ENCODE results near the gene CYP4F22. TPM values are rescaled to one million over a fixed set of nuclear protein-coding genes. Genes with fewer than 3 reads are reported as not detected.

CYP4F22 gene
- total and polyA plus RNA-seq, 4 donors, result not detected

- intact Hi-C loops (cut with DNase I), result no loop called here
- Histone ChIP-seq H3K36me3 (ENCODE audit: control insufficient read depth in 1 of 2, insufficient read depth in 2 of 2, low read length in 1 of 2) (no peaks in the 10 kb centered on the region), H3K4me1 (ENCODE audit: control insufficient read depth in 1 of 2, insufficient read depth in 2 of 2, low read length in 2 of 2) (no peaks in the 10 kb centered on the region), H3K27ac (ENCODE audit: low read depth in 1 of 2, low read length in 2 of 2) (no peak overlapping the region), H3K9me3 (ENCODE audit: control insufficient read depth, low read length) (peaks cover 3% of the 10 kb centered on the region), H3K4me3 (ENCODE audit: low read length in 2 of 2) (no peak overlapping the region), H3K27me3 (ENCODE audit: control insufficient read depth in 1 of 2, insufficient read depth in 2 of 2, low read length in 1 of 2) (no peaks in the 10 kb centered on the region)
- DNase-seq (no peak), ATAC-seq (ENCODE audit: low FRiP score) (no peak)
Observed at GRCh38 chr19:15539638-15540037, 31.3 kb downstream of the CYP4F22 start.

GRCh38 chr19:15540435-15540834 is 32.1 kb downstream of the CYP4F22 start:
- H3K36me3 ChIP-seq (ENCODE audit: control insufficient read depth in 1 of 2, insufficient read depth in 2 of 2, low read length in 1 of 2), result no peaks in the 10 kb centered on the region
- 85% methylated on average over 20 of the region's 20 CpGs for WGBS, 2 donors
- peaks cover 3% of the 10 kb centered on the region for H3K9me3 ChIP-seq (ENCODE audit: control insufficient read depth, low read length)
- no peak overlapping the region for H3K4me3 ChIP-seq (ENCODE audit: low read length in 2 of 2)
- intact Hi-C loops (cut with DNase I), result no loop called here
- no peak overlapping the region for H3K27ac ChIP-seq (ENCODE audit: low read depth in 1 of 2, low read length in 2 of 2)
- ATAC-seq (ENCODE audit: low FRiP score), result no peak
- DNase-seq, result no peak
- no peaks in the 10 kb centered on the region for H3K27me3 ChIP-seq (ENCODE audit: control insufficient read depth in 1 of 2, insufficient read depth in 2 of 2, low read length in 1 of 2)
- H3K4me1 ChIP-seq (ENCODE audit: control insufficient read depth in 1 of 2, insufficient read depth in 2 of 2, low read length in 2 of 2), result no peaks in the 10 kb centered on the region

- DNase-seq (no peak), ATAC-seq (ENCODE audit: low FRiP score) (no peak)
- intact Hi-C loops (cut with DNase I), result no loop called here
- Histone ChIP-seq H3K9me3 (ENCODE audit: control insufficient read depth, low read length) (peaks cover 1% of the 10 kb centered on the region), H3K27me3 (ENCODE audit: control insufficient read depth in 1 of 2, insufficient read depth in 2 of 2, low read length in 1 of 2) (no peaks in the 10 kb centered on the region), H3K4me3 (ENCODE audit: low read length in 2 of 2) (no peak overlapping the region), H3K27ac (ENCODE audit: low read depth in 1 of 2, low read length in 2 of 2) (no peak overlapping the region), H3K36me3 (ENCODE audit: control insufficient read depth in 1 of 2, insufficient read depth in 2 of 2, low read length in 1 of 2) (no peaks in the 10 kb centered on the region), H3K4me1 (ENCODE audit: control insufficient read depth in 1 of 2, insufficient read depth in 2 of 2, low read length in 2 of 2) (no peaks in the 10 kb centered on the region)
Observed at GRCh38 chr19:15544283-15544682, 36.0 kb downstream of the CYP4F22 start.

GRCh38 chr19:15544970-15545369 is 36.6 kb downstream of the CYP4F22 start:
- peaks cover 1% of the 10 kb centered on the region for H3K9me3 ChIP-seq (ENCODE audit: control insufficient read depth, low read length)
- no peaks in the 10 kb centered on the region for H3K36me3 ChIP-seq (ENCODE audit: control insufficient read depth in 1 of 2, insufficient read depth in 2 of 2, low read length in 1 of 2)
- peak in 1 of 2 donors; percentile 13 for DNase-seq
- intact Hi-C loops (cut with DNase I), result no loop called here
- ATAC-seq (ENCODE audit: low FRiP score), result no peak
- H3K4me1 ChIP-seq (ENCODE audit: control insufficient read depth in 1 of 2, insufficient read depth in 2 of 2, low read length in 2 of 2), result no peaks in the 10 kb centered on the region
- no peak overlapping the region for H3K4me3 ChIP-seq (ENCODE audit: low read length in 2 of 2)
- H3K27ac ChIP-seq (ENCODE audit: low read depth in 1 of 2, low read length in 2 of 2), result no peak overlapping the region
- WGBS, 2 donors, result 90 to 94% methylated on average over 1 of the region's 1 CpG
- H3K27me3 ChIP-seq (ENCODE audit: control insufficient read depth in 1 of 2, insufficient read depth in 2 of 2, low read length in 1 of 2), result no peaks in the 10 kb centered on the region

GRCh38 chr19:15548648-15549047 is 40.3 kb downstream of the CYP4F22 start:
- WGBS, 2 donors, result 86 to 89% methylated on average over 2 of the region's 2 CpGs
- Histone ChIP-seq H3K27ac (ENCODE audit: low read depth in 1 of 2, low read length in 2 of 2) (no peak overlapping the region), H3K4me3 (ENCODE audit: low read length in 2 of 2) (no peak overlapping the region), H3K36me3 (ENCODE audit: control insufficient read depth in 1 of 2, insufficient read depth in 2 of 2, low read length in 1 of 2) (no peaks in the 10 kb centered on the region), H3K4me1 (ENCODE audit: control insufficient read depth in 1 of 2, insufficient read depth in 2 of 2, low read length in 2 of 2) (no peaks in the 10 kb centered on the region), H3K9me3 (ENCODE audit: control insufficient read depth, low read length) (no peaks in the 10 kb centered on the region), H3K27me3 (ENCODE audit: control insufficient read depth in 1 of 2, insufficient read depth in 2 of 2, low read length in 1 of 2) (no peaks in the 10 kb centered on the region)
- ATAC-seq (ENCODE audit: low FRiP score), result no peak
- intact Hi-C loops (cut with DNase I), result no loop called here
- peak in 1 of 2 donors; percentile 9 for DNase-seq

GRCh38 chr19:15549581-15549980 is 41.3 kb downstream of the CYP4F22 start:
- Histone ChIP-seq H3K27ac (ENCODE audit: low read depth in 1 of 2, low read length in 2 of 2) (no peak overlapping the region), H3K27me3 (ENCODE audit: control insufficient read depth in 1 of 2, insufficient read depth in 2 of 2, low read length in 1 of 2) (no peaks in the 10 kb centered on the region), H3K36me3 (ENCODE audit: control insufficient read depth in 1 of 2, insufficient read depth in 2 of 2, low read length in 1 of 2) (no peaks in the 10 kb centered on the region), H3K4me3 (ENCODE audit: low read length in 2 of 2) (no peak overlapping the region), H3K9me3 (ENCODE audit: control insufficient read depth, low read length) (no peaks in the 10 kb centered on the region), H3K4me1 (ENCODE audit: control insufficient read depth in 1 of 2, insufficient read depth in 2 of 2, low read length in 2 of 2) (no peaks in the 10 kb centered on the region)
- DNase-seq, result peak in 1 of 2 donors; percentile 13
- ATAC-seq (ENCODE audit: low FRiP score), result no peak
- WGBS, 2 donors, result 95 to 97% methylated on average over 5 of the region's 5 CpGs
- intact Hi-C loops (cut with DNase I), result no loop called here

GRCh38 chr19:15550273-15550672 is 41.9 kb downstream of the CYP4F22 start:
- 77 to 85% methylated on average over 3 of the region's 3 CpGs for WGBS, 2 donors
- no peaks in the 10 kb centered on the region for H3K36me3 ChIP-seq (ENCODE audit: control insufficient read depth in 1 of 2, insufficient read depth in 2 of 2, low read length in 1 of 2)
- H3K9me3 ChIP-seq (ENCODE audit: control insufficient read depth, low read length), result no peaks in the 10 kb centered on the region
- H3K27ac ChIP-seq (ENCODE audit: low read depth in 1 of 2, low read length in 2 of 2), result no peak overlapping the region
- intact Hi-C loops (cut with DNase I), result loop anchor here (5.0 to 10.0 kb wide), 3 partner anchors 88 to 125 kb away; partner anchors contain the start of gene RASAL3 (in 1 of the 2)
- H3K27me3 ChIP-seq (ENCODE audit: control insufficient read depth in 1 of 2, insufficient read depth in 2 of 2, low read length in 1 of 2), result no peaks in the 10 kb centered on the region
- H3K4me1 ChIP-seq (ENCODE audit: control insufficient read depth in 1 of 2, insufficient read depth in 2 of 2, low read length in 2 of 2), result no peaks in the 10 kb centered on the region
- no peak overlapping the region for H3K4me3 ChIP-seq (ENCODE audit: low read length in 2 of 2)
- peak in 1 of 2 donors; percentile 68 for DNase-seq
- no peak for ATAC-seq (ENCODE audit: low FRiP score)

GRCh38 chr19:15550929-15551292 is 42.6 kb downstream of the CYP4F22 start:
- Histone ChIP-seq H3K36me3 (ENCODE audit: control insufficient read depth in 1 of 2, insufficient read depth in 2 of 2, low read length in 1 of 2) (no peaks in the 10 kb centered on the region), H3K9me3 (ENCODE audit: control insufficient read depth, low read length) (no peaks in the 10 kb centered on the region), H3K4me3 (ENCODE audit: low read length in 2 of 2) (no peak overlapping the region), H3K27me3 (ENCODE audit: control insufficient read depth in 1 of 2, insufficient read depth in 2 of 2, low read length in 1 of 2) (no peaks in the 10 kb centered on the region), H3K27ac (ENCODE audit: low read depth in 1 of 2, low read length in 2 of 2) (no peak overlapping the region), H3K4me1 (ENCODE audit: control insufficient read depth in 1 of 2, insufficient read depth in 2 of 2, low read length in 2 of 2) (no peaks in the 10 kb centered on the region)
- intact Hi-C loops (cut with DNase I), result loop anchor here (5.0 to 10.0 kb wide), 3 partner anchors 89 to 126 kb away; partner anchors contain the start of gene RASAL3 (in 1 of the 2)
- no peak for ATAC-seq (ENCODE audit: low FRiP score)
- DNase-seq, result peak in 1 of 2 donors; percentile 50
- 6 to 7% methylated on average over 8 of the region's 8 CpGs for WGBS, 2 donors

- DNase-seq (peak; percentile 57 to 78), ATAC-seq (ENCODE audit: low FRiP score) (no peak)
- Histone ChIP-seq H3K27ac (ENCODE audit: low read depth in 1 of 2, low read length in 2 of 2) (no peak overlapping the region), H3K9me3 (ENCODE audit: control insufficient read depth, low read length) (no peaks in the 10 kb centered on the region), H3K4me3 (ENCODE audit: low read length in 2 of 2) (no peak overlapping the region), H3K27me3 (ENCODE audit: control insufficient read depth in 1 of 2, insufficient read depth in 2 of 2, low read length in 1 of 2) (no peaks in the 10 kb centered on the region), H3K4me1 (ENCODE audit: control insufficient read depth in 1 of 2, insufficient read depth in 2 of 2, low read length in 2 of 2) (no peaks in the 10 kb centered on the region), H3K36me3 (ENCODE audit: control insufficient read depth in 1 of 2, insufficient read depth in 2 of 2, low read length in 1 of 2) (no peaks in the 10 kb centered on the region)
- intact Hi-C loops (cut with DNase I), result loop anchor here (5.0 to 10.0 kb wide), 3 partner anchors 89 to 127 kb away; partner anchors contain the start of gene RASAL3 (in 1 of the 2)
- WGBS, 2 donors, result 2 to 3% methylated on average over 34 to 40 of the region's 40 CpGs
Observed at GRCh38 chr19:15551293-15552004, 43.1 kb downstream of the CYP4F22 start.

All from aorta (tissue), 5 donors.